ENCODE measurements around the gene AGAP1. TPM values are rescaled to one million over a fixed set of nuclear protein-coding genes. Genes with fewer than 3 reads are reported as not detected.
A peak's percentile ranks its signal among the peaks of the same experiment; 100 is the strongest.

AGAP1 gene
- polyA plus RNA-seq, 2 of the 4 experiments (the other 2 are of a cell fraction) = 20.2 to 21.9 TPM

- DNase-seq (ENCODE audit: low read depth in 1 of 2, low spot score in 1 of 2) = no peak
- Histone ChIP-seq H3K4me3 (no peak overlapping the region), H3K4me2 (no peak overlapping the region), H3K9me3 (no peaks in the 10 kb centered on the region), H3K4me1 (no peaks in the 10 kb centered on the region), H3K27ac (no peak overlapping the region)
- WGBS (ENCODE audit: missing lambda C conversion rate) = 90% methylated on average over 9 of the region's 9 CpGs
- TF ChIP-seq BCL3 (IDR thresholded peaks at IDR 0.05) = no peak
- TF ChIP-seq KDM5A (IDR thresholded peaks at IDR 0.05) = no peak
- no peak for TF ChIP-seq CEBPB (IDR thresholded peaks at IDR 0.05)
- TF ChIP-seq, protein P1, sequence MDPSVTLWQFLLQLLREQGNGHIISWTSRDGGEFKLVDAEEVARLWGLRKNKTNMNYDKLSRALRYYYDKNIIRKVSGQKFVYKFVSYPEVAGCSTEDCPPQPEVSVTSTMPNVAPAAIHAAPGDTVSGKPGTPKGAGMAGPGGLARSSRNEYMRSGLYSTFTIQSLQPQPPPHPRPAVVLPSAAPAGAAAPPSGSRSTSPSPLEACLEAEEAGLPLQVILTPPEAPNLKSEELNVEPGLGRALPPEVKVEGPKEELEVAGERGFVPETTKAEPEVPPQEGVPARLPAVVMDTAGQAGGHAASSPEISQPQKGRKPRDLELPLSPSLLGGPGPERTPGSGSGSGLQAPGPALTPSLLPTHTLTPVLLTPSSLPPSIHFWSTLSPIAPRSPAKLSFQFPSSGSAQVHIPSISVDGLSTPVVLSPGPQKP (IDR thresholded peaks at IDR 0.05; ENCODE audit: low read depth, low read length) = no peak
- TF ChIP-seq HOXB5 (CRISPR knock-in tag; IDR thresholded peaks at IDR 0.05) = no peak
- TF ChIP-seq MYC (IDR thresholded peaks at IDR 0.05; ENCODE audit: borderline replicate concordance, low read length) = no peak
- TF ChIP-seq NPAS2 (CRISPR knock-in tag; IDR thresholded peaks at IDR 0.05; ENCODE audit: borderline replicate concordance) = no peak
- TF ChIP-seq, protein P2, sequence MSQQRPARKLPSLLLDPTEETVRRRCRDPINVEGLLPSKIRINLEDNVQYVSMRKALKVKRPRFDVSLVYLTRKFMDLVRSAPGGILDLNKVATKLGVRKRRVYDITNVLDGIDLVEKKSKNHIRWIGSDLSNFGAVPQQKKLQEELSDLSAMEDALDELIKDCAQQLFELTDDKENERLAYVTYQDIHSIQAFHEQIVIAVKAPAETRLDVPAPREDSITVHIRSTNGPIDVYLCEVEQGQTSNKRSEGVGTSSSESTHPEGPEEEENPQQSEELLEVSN (IDR thresholded peaks at IDR 0.05; ENCODE audit: borderline replicate concordance, low read depth) = no peak
- TF ChIP-seq RFX5 (IDR thresholded peaks at IDR 0.05) = no peak
- no peak for TF ChIP-seq NR3C1 (IDR thresholded peaks at IDR 0.05)
- TF ChIP-seq CBX8 (IDR thresholded peaks at IDR 0.05) = no peak
- TF ChIP-seq TP53 (CRISPR knock-in tag; IDR thresholded peaks at IDR 0.05) = no peak
- ChIA-PET POLR2A (no interaction called here), CTCF (interaction anchor here (0.7 to 1.8 kb wide), 3 partner anchors 9 to 519 kb away, joined by 3 to 4 read pairs (median 3); no protein-coding TSS in a partner anchor)
- FAIRE-seq = no peak
- ATAC-seq = no peak
Measured at GRCh38 chr2:235654103-235654813, 160.4 kb downstream of the AGAP1 start.

GRCh38 chr2:235658351-235659174 is 164.7 kb downstream of the AGAP1 start:
- CTCF ChIA-PET = interaction anchor here (1.0 to 2.2 kb wide), 2 partner anchors 64 to 88 kb away, joined by 3 to 7 read pairs; no protein-coding TSS in a partner anchor
- TF ChIP-seq, protein P3, sequence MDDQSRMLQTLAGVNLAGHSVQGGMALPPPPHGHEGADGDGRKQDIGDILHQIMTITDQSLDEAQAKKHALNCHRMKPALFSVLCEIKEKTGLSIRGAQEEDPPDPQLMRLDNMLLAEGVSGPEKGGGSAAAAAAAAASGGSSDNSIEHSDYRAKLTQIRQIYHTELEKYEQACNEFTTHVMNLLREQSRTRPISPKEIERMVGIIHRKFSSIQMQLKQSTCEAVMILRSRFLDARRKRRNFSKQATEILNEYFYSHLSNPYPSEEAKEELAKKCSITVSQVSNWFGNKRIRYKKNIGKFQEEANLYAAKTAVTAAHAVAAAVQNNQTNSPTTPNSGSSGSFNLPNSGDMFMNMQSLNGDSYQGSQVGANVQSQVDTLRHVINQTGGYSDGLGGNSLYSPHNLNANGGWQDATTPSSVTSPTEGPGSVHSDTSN (IDR thresholded peaks at IDR 0.05) = no peak
- no peak for TF ChIP-seq CBX2 (IDR thresholded peaks at IDR 0.05; ENCODE audit: borderline replicate concordance, low read depth)
- TF ChIP-seq KDM5A (IDR thresholded peaks at IDR 0.05) = no peak
- no peak for TF ChIP-seq TP53 (CRISPR knock-in tag; IDR thresholded peaks at IDR 0.05)
- no peak for TF ChIP-seq NR3C1 (IDR thresholded peaks at IDR 0.05)
- no peak for TF ChIP-seq RAD21 (conservative IDR thresholded peaks at IDR 0.05 in 1 of 2, IDR thresholded peaks at IDR 0.05 in 1 of 2)
- no peak for TF ChIP-seq SREBF2 (IDR thresholded peaks at IDR 0.05)
- TF ChIP-seq MYC (IDR thresholded peaks at IDR 0.05; ENCODE audit: borderline replicate concordance, low read length) = no peak
- no peak for TF ChIP-seq CHD4 (IDR thresholded peaks at IDR 0.05; ENCODE audit: borderline replicate concordance)
- no peak for TF ChIP-seq RNF2 (IDR thresholded peaks at IDR 0.05; ENCODE audit: borderline replicate concordance, low read depth)
- TF ChIP-seq USF2 (IDR thresholded peaks at IDR 0.05) = no peak
- no peak for TF ChIP-seq EP300 (IDR thresholded peaks at IDR 0.05)
- no peak for TF ChIP-seq RCOR1 (IDR thresholded peaks at IDR 0.05; ENCODE audit: low read depth, low read length)
- TF ChIP-seq CTCF (IDR thresholded peaks at IDR 0.05) = no peak
- TF ChIP-seq REST (IDR thresholded peaks at IDR 0.05) = no peak

More at GRCh38 chr2:235658351-235659174, 164.7 kb downstream of the AGAP1 start:
- Histone ChIP-seq H3K4me1 (no peaks in the 10 kb centered on the region), H3K4me2 (no peak overlapping the region), H3K9me3 (no peaks in the 10 kb centered on the region), H3K4me3 (no peak overlapping the region), H3K27ac (no peak overlapping the region)
- no peak for FAIRE-seq
- POLR2A ChIA-PET = no interaction called here
- WGBS (ENCODE audit: missing lambda C conversion rate) = 87% methylated on average over 20 of the region's 20 CpGs
- DNase-seq (ENCODE audit: low read depth in 1 of 2, low spot score in 1 of 2) = no peak
- peak in 1 of 2 experiments; percentile 20; a peak in 1 of 6 replicates for ATAC-seq

All from A549 (cell line).